Activated B cell treated with CpG ODN at 0.5 μM for 24 hours (primary cell): ENCODE data around the gene UQCR11. TPM values are rescaled to one million over a fixed set of nuclear protein-coding genes. Genes with fewer than 3 reads are reported as not detected.

ENCODE experiments used
- ATAC-seq: fragments of 200-7000 bp; cut with Tn5 transposase; one replicate; pipeline ENCODE4 v1.10.0; 2021; ENCODE audit warnings: low read depth, mild to moderate bottlenecking, moderate library complexity
- CTCF ChIA-PET: fragments of 350-600 bp; sonication (Branson Sonifier 250); formaldehyde crosslinking; loops from one replicate; lab custom pipeline; 2021; ENCODE audit warnings: antibody characterized with exemption; lab: Charles Lee
- POLR2A ChIA-PET: fragments of 350-600 bp; sonication (Branson Sonifier 250); formaldehyde crosslinking; loops from one replicate; lab custom pipeline; 2021; ENCODE audit warnings: antibody characterized with exemption; lab: Charles Lee
- DNase-seq: peaks from one replicate; pipeline ENCODE4 v3.0.0; 2022
- H3K27ac Mint-ChIP-seq: one replicate; pipeline ENCODE4 v1.8.0; 2020; ENCODE audit warnings: mixed read lengths
- H3K27me3 Mint-ChIP-seq: one replicate; pipeline ENCODE4 v1.8.0; 2021; ENCODE audit warnings: mixed read lengths
- H3K36me3 Mint-ChIP-seq: one replicate; pipeline ENCODE4 v1.8.0; 2021; ENCODE audit warnings: low read depth, mixed read lengths
- H3K4me1 Mint-ChIP-seq: one replicate; pipeline ENCODE4 v1.8.0; 2021; ENCODE audit warnings: mixed read lengths
- H3K4me3 Mint-ChIP-seq: one replicate; pipeline ENCODE4 v1.8.0; 2020; ENCODE audit warnings: mild to moderate bottlenecking, mixed read lengths
- H3K9me3 Mint-ChIP-seq: one replicate; pipeline ENCODE4 v1.8.0; 2020; ENCODE audit warnings: mixed read lengths
- CTCF ChIP-seq: fragments of 200-600 bp; IDR thresholded peaks from one replicate; pipeline ENCODE4 v1.8.0; 2022; ENCODE audit warnings: antibody characterized with exemption, mild to moderate bottlenecking
- intact Hi-C: fragments of 100-400 bp; cut with micrococcal nuclease; formaldehyde crosslinking; loops from one replicate; pipeline ENCODE4 v1.15.1; 2024
- total RNA-seq: library from RNA; stranded (reverse); gene quantifications from 2 replicates; pipeline ENCODE4 v1.2.3, GENCODE V29; 2022

The UQCR11 gene
- total RNA-seq, 1 donor from 2014 or later, result 117 TPM

- H3K27ac Mint-ChIP-seq, result no peak overlapping the region
- H3K4me1 Mint-ChIP-seq, result peaks cover 5% of the 10 kb centered on the region
- ChIA-PET CTCF (no interaction called here), POLR2A (interaction anchor here (0.5 kb wide), 1 partner anchor 620 kb away, joined by 3 read pairs; no protein-coding TSS in a partner anchor)
- H3K9me3 Mint-ChIP-seq, result no peaks in the 10 kb centered on the region
- intact Hi-C loops, result no loop called here
- TF ChIP-seq CTCF, result no peak
- H3K36me3 Mint-ChIP-seq, result peaks cover 22% of the 10 kb centered on the region
- no peak overlapping the region for H3K4me3 Mint-ChIP-seq
- no peak for ATAC-seq
- DNase-seq, result no peak
- no peaks in the 10 kb centered on the region for H3K27me3 Mint-ChIP-seq
These were observed 30.7 kb downstream of the UQCR11 start for GRCh38 chr19:1574354-1575136.

GRCh38 chr19:1572795-1573194 lies 32.5 kb downstream of the UQCR11 start:
- Mint-ChIP-seq H3K36me3 (peaks cover 13% of the 10 kb centered on the region), H3K4me1 (peaks cover 5% of the 10 kb centered on the region), H3K9me3 (no peaks in the 10 kb centered on the region), H3K27ac (no peak overlapping the region), H3K4me3 (no peak overlapping the region), H3K27me3 (no peaks in the 10 kb centered on the region)
- intact Hi-C loops, result no loop called here
- ATAC-seq (no peak), DNase-seq (no peak)
- CTCF ChIA-PET, result no interaction called here
- no peak for TF ChIP-seq CTCF
- POLR2A ChIA-PET, result no interaction called here

GRCh38 chr19:1571358-1571757 lies 33.9 kb downstream of the UQCR11 start:
- peaks cover 5% of the 10 kb centered on the region for H3K36me3 Mint-ChIP-seq
- DNase-seq (no peak), ATAC-seq (no peak)
- no peak overlapping the region for H3K27ac Mint-ChIP-seq
- ChIA-PET CTCF (no interaction called here), POLR2A (no interaction called here)
- TF ChIP-seq CTCF, result no peak
- intact Hi-C loops, result no loop called here
- H3K4me3 Mint-ChIP-seq, result no peak overlapping the region
- H3K9me3 Mint-ChIP-seq, result no peaks in the 10 kb centered on the region
- no peaks in the 10 kb centered on the region for H3K27me3 Mint-ChIP-seq
- H3K4me1 Mint-ChIP-seq, result peaks cover 5% of the 10 kb centered on the region

- DNase-seq, result no peak
These were observed 34.4 kb downstream of the UQCR11 start for GRCh38 chr19:1570836-1571235.

More at GRCh38 chr19:1570836-1571235, 34.4 kb downstream of the UQCR11 start:
- POLR2A ChIA-PET, result no interaction called here
- no peak for ATAC-seq
- CTCF ChIA-PET, result no interaction called here
- Mint-ChIP-seq H3K27ac (no peak overlapping the region), H3K4me1 (peaks cover 5% of the 10 kb centered on the region), H3K36me3 (peaks cover 3% of the 10 kb centered on the region), H3K27me3 (no peaks in the 10 kb centered on the region), H3K9me3 (no peaks in the 10 kb centered on the region), H3K4me3 (no peak overlapping the region)
- intact Hi-C loops, result no loop called here
- no peak for TF ChIP-seq CTCF
